Measurements from ENCODE around the gene IFI27L1. TPM values are rescaled to one million over a fixed set of nuclear protein-coding genes. Genes with fewer than 3 reads are reported as not detected.

Gene IFI27L1
- total RNA-seq, 1 experiment from 2014 or later: 6.6 TPM

- in situ Hi-C loops (cut with HindIII; ENCODE audit: low pct_unique_long_range_greater_than_20kb, low sequenced_read_pairs): no loop called here
- DNase-seq (ENCODE audit: low read depth): no peak
Observed at GRCh38 chr14:94045563-94046345, 35.4 kb upstream of the IFI27L1 start.

- DNase-seq (ENCODE audit: low read depth): no peak
- in situ Hi-C loops (cut with HindIII; ENCODE audit: low pct_unique_long_range_greater_than_20kb, low sequenced_read_pairs): no loop called here
Observed at GRCh38 chr14:94046696-94047250, 34.3 kb upstream of the IFI27L1 start.

- no peak for DNase-seq (ENCODE audit: low read depth)
- in situ Hi-C loops (cut with HindIII; ENCODE audit: low pct_unique_long_range_greater_than_20kb, low sequenced_read_pairs): no loop called here
Observed at GRCh38 chr14:94047581-94047980, 33.5 kb upstream of the IFI27L1 start.

- in situ Hi-C loops (cut with HindIII; ENCODE audit: low pct_unique_long_range_greater_than_20kb, low sequenced_read_pairs): no loop called here
- DNase-seq (ENCODE audit: low read depth): no peak
Observed at GRCh38 chr14:94048691-94049624, 32.2 kb upstream of the IFI27L1 start.

GRCh38 chr14:94049625-94050023, 31.5 kb upstream of the IFI27L1 start:
- in situ Hi-C loops (cut with HindIII; ENCODE audit: low pct_unique_long_range_greater_than_20kb, low sequenced_read_pairs): no loop called here

GRCh38 chr14:94050231-94050880, 30.8 kb upstream of the IFI27L1 start:
- DNase-seq (ENCODE audit: low read depth): no peak
- in situ Hi-C loops (cut with HindIII; ENCODE audit: low pct_unique_long_range_greater_than_20kb, low sequenced_read_pairs): no loop called here

More at GRCh38 chr14:94049625-94050023, 31.5 kb upstream of the IFI27L1 start:
- no peak for DNase-seq (ENCODE audit: low read depth)

GRCh38 chr14:94051115-94051514, 30.0 kb upstream of the IFI27L1 start:
- in situ Hi-C loops (cut with HindIII; ENCODE audit: low pct_unique_long_range_greater_than_20kb, low sequenced_read_pairs): no loop called here
- DNase-seq (ENCODE audit: low read depth): no peak

GRCh38 chr14:94051779-94052178, 29.3 kb upstream of the IFI27L1 start:
- DNase-seq (ENCODE audit: low read depth): no peak
- in situ Hi-C loops (cut with HindIII; ENCODE audit: low pct_unique_long_range_greater_than_20kb, low sequenced_read_pairs): no loop called here

GRCh38 chr14:94052199-94052598, 28.9 kb upstream of the IFI27L1 start:
- in situ Hi-C loops (cut with HindIII; ENCODE audit: low pct_unique_long_range_greater_than_20kb, low sequenced_read_pairs): no loop called here

GRCh38 chr14:94052662-94053061, 28.4 kb upstream of the IFI27L1 start:
- DNase-seq (ENCODE audit: low read depth): no peak
- in situ Hi-C loops (cut with HindIII; ENCODE audit: low pct_unique_long_range_greater_than_20kb, low sequenced_read_pairs): no loop called here

More at GRCh38 chr14:94052199-94052598, 28.9 kb upstream of the IFI27L1 start:
- DNase-seq (ENCODE audit: low read depth): no peak

GRCh38 chr14:94054401-94054800, 26.7 kb upstream of the IFI27L1 start:
- no peak for DNase-seq (ENCODE audit: low read depth)
- in situ Hi-C loops (cut with HindIII; ENCODE audit: low pct_unique_long_range_greater_than_20kb, low sequenced_read_pairs): no loop called here

- no peak for DNase-seq (ENCODE audit: low read depth)
- in situ Hi-C loops (cut with HindIII; ENCODE audit: low pct_unique_long_range_greater_than_20kb, low sequenced_read_pairs): no loop called here
Observed at GRCh38 chr14:94054936-94055335, 26.2 kb upstream of the IFI27L1 start.

GRCh38 chr14:94056579-94057308, 24.4 kb upstream of the IFI27L1 start:
- in situ Hi-C loops (cut with HindIII; ENCODE audit: low pct_unique_long_range_greater_than_20kb, low sequenced_read_pairs): no loop called here

GRCh38 chr14:94058128-94058673, 22.9 kb upstream of the IFI27L1 start:
- DNase-seq (ENCODE audit: low read depth): no peak
- in situ Hi-C loops (cut with HindIII; ENCODE audit: low pct_unique_long_range_greater_than_20kb, low sequenced_read_pairs): no loop called here

More at GRCh38 chr14:94056579-94057308, 24.4 kb upstream of the IFI27L1 start:
- DNase-seq (ENCODE audit: low read depth): no peak

- no peak for DNase-seq (ENCODE audit: low read depth)
- in situ Hi-C loops (cut with HindIII; ENCODE audit: low pct_unique_long_range_greater_than_20kb, low sequenced_read_pairs): no loop called here
Observed at GRCh38 chr14:94058674-94059138, 22.4 kb upstream of the IFI27L1 start.

GRCh38 chr14:94059998-94060397, 21.1 kb upstream of the IFI27L1 start:
- in situ Hi-C loops (cut with HindIII; ENCODE audit: low pct_unique_long_range_greater_than_20kb, low sequenced_read_pairs): no loop called here
- no peak for DNase-seq (ENCODE audit: low read depth)

- DNase-seq (ENCODE audit: low read depth): peak; percentile 27
- in situ Hi-C loops (cut with HindIII; ENCODE audit: low pct_unique_long_range_greater_than_20kb, low sequenced_read_pairs): no loop called here
Observed at GRCh38 chr14:94062344-94062940, 18.7 kb upstream of the IFI27L1 start.

Data from Caki2 (cell line).